ENCODE measurements around the gene MOB4.
"Not testable (repeated sequence)": the region's sequence is repeated elsewhere in the genome, so short reads cannot be mapped to it uniquely, and the experiment has no call there.

Gene MOB4

DNA sequence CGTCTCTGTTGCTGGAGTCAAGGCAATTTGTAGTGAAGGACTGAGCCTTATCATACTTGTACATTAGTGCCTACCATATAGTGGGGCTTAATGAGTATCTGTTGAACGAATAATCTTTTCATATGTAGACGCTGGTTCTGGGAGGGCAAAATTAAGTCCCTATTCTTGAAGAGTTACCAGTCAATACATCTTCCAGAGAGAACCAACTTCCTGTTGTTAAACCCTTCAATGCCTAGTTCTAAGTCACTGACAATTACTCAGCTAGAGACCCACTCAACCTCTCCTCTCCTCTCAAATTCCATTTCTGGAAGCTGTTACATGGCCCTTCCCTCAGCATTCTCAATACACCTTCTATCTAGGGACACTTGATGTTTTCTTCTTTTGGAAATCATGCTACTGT is 1.1 kb upstream of the MOB4 start:
- DNase-seq (ENCODE audit: low spot score): no peak

DNA sequence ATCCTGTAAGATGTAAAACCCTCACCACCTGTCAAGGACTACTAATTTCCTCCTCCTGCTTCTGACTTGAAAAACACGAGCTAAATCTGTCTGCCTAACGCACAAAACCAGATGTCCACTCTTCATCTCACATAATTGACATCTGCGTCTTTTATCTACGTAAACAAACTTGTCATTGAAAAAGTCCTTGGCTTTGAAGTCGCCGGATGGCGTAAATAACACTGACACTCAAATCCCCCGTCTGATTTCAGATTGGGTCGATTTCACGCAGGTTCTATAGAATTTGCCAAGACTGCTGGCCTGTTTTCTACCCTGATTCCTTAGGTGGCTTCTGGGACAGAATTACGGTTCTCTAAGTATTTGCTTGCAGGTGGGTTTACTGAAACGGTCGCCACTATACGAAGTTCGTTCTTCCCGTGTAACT is 539 bp upstream of the MOB4 start:
- DNase-seq (ENCODE audit: low spot score): peak; percentile 25

DNA sequence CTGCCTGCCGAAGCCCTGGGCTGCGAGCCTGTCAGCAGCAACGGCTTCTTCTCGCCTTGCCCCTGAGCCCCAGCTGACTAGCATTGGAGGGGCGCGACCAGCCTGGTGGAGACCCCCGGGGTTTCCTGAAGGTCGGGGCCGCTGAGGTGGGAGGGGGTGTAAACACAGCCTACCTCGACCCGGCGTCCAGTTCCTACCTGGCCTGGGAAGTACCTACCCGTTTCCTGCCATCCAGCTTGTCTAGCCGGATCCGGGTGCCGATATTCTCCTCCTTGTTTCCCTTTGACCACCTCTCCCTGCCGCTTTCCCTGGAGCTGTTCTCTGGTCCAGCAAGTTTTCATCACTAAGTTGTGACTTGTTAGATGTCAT is 511 bp downstream of the MOB4 start:
- no peak for DNase-seq (ENCODE audit: low spot score)

DNA sequence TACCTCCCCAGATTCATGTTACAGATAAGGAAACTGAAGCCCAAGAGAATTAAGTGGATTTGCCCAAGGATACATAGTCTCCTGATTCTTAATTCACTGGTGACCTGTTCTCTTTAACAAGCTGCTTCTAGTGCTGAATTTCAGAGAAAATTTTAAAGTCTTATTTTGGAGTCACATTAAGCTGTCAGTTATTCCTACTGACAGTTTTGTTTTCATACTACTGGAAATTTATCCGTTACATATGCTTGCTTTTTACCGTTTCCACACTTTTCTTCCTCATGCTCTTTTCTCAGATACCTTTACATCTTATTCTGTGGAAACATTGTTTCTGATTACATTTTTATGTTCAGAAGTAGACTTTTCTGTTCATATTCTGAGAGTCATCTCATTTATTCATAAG is 1.3 kb downstream of the MOB4 start:
- no peak for DNase-seq (ENCODE audit: low spot score)

DNA sequence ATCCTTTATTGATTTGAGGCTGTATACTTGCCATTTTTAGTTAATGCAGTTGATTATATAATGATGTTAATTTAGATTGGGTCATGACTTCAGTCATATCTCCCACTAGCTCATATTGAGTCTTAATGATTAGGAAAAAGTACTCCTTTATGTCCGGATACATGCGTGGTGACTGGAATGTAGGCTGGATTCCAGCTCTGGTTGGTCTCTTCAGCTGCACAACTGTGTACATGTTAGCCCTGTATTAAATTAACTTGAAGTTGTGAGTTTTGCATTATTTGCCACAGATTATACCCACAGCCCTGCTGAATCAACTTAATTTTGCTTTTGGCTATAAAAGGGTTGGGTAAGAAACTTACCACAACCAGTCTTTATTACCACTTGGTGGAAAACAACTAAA is 22.5 kb downstream of the MOB4 start:
- no peak for DNase-seq (ENCODE audit: low spot score)

DNA sequence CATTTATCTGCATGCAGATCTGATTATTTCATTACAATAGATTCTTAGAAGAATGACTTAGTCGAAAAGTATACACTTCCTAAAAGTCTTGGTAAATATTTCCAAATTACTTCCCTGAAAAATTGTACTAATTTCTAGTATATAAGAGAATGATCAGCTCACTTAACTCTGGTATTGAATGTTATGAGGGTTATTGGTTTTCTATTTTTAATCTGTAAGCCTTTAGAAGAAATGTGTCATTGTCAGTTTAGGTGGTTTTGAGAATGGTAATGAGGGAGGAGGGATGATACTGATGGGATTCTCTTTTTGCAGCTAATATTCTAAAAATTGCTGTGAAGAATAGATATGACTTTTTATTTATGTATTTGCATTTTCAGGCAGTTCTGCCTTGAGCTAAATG is 23.9 kb downstream of the MOB4 start:
- no peak for DNase-seq (ENCODE audit: low spot score)

DNA sequence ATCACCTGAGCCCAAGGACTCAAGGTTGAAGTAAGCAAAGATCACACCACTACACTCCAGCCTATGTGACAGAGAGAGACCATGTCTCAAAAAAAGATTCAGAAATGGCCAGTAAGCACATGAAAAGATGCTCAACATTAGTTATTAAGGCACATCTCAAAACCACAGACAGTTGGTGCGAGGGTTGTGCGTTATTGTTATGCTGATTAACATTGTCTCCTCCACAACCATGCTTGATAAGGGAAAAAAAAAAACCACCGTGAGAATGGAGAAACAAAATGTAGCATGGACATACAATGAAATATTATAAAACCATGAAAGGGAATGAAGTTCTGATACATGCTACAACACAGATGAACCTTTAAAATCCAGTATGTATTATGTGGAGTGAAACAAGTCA is 27.3 kb downstream of the MOB4 start:
- no peak for DNase-seq (ENCODE audit: low spot score)

DNA sequence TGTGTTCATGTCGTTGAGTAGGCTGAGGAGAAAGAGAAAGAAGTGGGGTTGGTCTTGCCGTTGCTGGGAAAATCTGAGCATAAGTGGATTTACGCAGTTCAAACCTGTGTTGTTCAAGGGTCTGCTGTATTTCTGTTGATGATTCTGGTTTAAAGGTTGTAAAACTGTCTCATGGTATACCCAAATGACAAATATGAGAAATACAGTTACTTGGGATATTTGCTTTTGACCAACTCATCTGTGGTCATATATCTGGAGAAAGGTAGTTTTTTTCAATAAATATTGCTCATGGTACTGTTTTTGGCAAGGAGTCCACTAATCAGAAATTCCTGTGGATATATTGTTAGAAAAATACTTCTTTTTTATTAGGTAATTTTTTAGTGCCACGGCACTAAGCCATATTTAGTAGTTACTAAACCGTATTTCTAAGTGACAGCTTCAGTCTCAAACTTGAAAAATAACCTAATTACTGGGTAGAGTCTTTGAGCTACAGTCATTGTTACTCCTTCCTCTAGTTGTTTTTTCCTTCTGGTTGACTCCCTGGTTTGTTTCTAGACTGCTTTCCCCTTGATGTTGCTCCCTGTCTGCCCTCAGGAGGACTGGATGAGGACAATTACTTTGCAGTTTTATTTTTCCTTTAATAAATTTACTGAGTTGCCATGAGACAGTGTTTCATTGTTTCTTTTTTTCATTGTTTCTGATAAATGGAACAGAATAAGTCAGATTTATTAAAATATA is 31.5 kb downstream of the MOB4 start:
- no peak for DNase-seq (ENCODE audit: low spot score)

DNA sequence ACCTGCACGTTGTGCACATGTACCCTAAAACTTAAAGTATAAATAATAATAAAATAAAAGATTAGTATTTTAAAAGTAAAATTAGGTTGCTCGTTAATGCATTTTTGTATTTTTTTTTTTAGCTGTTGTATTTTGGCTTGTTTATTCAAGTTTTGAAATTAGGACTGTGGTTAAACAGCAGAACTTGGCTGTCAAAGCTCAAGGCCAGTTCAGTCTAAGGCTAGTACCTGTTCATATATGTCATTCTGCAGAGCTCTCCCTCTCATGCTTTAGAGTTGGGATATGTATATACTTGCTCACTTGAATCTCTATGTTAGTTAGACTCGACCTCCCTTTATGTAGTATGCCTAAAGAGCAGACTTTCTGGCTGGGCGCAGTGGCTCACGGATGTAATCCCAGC is 32.7 kb downstream of the MOB4 start:
- no peak for DNase-seq (ENCODE audit: low spot score)

DNA sequence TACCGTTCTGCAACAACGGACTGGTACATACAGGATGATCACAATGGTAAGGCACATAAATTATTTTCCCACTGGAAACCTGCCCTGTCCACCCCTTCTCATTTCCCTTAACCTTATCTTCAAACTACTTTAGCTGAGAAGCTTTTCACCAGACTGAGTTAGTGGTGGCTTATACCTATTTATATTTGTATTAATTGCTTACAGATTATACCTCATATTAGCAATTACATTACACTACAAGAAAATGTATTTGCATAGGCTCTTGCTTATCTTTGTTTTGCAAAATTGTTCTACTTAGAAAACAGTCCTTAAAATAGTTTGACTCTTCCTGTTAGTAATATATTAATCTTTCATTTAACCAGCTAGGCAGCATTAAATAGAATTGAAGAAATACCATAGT is 35.4 kb downstream of the MOB4 start:
- DNase-seq (ENCODE audit: low spot score): not testable (repeated sequence)

DNA sequence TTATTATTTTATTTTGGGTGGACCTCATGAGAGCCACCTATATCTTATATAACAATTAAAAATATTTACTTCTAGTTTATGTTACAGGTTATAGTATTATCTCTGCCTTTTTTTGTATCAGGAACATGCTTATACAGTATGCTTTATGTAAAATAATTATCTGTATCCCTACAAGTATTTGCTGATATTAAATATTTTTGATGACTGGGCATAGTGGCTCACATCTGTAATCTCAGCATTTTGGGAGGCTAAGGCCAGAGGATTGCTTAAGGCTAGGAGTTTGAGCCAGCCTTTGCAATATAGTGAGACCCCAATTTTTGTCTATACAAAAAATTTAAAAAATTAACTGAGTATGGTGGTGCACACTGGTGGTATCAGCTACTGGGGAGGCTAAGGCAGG is 39.6 kb downstream of the MOB4 start:
- DNase-seq (ENCODE audit: low spot score): no peak

DNA sequence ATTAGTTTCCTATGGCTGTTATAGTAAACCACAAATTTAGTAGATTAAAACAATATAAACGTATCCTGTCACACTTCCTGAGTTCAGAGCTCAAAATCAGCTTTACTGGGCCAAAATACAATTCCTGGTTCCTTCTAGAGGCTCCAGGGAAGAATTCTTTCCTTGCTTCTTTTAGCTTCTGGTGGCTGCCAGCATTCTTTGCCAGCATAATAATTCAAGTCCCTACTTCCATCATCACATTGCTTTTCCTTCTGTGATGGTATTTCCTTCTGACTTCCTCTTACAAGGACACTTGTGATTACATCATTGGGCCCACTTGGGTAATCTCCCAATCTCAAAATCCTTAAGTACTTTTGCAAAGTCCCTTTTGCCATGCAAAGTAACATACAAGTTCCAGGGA is 40.6 kb downstream of the MOB4 start:
- DNase-seq (ENCODE audit: low spot score): no peak

DNA sequence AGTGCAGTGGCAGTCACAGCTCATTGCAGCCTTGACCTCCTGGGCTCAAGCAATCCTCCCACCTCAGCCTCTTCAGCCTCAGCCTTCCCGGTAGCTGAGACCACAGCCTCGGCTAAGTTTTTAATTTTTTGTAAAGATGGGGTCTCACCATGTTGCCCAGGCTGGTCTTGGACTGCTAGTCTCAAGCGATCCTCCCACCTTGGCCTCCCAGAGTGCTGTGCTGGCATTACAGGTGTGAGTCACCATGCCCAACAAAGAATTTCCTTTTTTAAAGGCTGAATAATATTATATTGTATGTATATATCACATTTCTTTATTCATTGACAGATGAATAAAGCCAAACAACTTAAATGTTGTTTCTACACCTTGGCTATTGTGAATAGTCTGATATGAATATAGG is 42.5 kb downstream of the MOB4 start:
- DNase-seq (ENCODE audit: low spot score): no peak

DNA sequence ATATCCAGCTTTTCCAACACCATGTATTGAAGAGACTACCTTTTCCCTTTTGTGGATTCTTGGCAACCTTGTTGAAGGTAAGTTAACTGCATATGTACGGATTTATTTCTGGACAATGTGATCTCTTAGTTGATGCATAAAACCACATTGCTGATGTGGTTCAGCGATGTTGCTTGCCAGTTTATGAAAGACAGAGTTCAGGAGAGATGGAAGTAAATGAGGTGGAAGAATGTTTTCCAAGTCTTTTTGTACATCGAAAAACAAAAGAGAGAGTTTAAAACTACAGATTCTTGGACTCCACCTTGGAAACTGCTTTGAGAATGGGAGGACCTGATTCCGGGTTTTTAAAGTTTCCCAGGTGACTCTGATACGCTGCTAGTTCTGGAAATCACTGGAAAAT is 43.8 kb downstream of the MOB4 start:
- DNase-seq (ENCODE audit: low spot score): no peak

DNA sequence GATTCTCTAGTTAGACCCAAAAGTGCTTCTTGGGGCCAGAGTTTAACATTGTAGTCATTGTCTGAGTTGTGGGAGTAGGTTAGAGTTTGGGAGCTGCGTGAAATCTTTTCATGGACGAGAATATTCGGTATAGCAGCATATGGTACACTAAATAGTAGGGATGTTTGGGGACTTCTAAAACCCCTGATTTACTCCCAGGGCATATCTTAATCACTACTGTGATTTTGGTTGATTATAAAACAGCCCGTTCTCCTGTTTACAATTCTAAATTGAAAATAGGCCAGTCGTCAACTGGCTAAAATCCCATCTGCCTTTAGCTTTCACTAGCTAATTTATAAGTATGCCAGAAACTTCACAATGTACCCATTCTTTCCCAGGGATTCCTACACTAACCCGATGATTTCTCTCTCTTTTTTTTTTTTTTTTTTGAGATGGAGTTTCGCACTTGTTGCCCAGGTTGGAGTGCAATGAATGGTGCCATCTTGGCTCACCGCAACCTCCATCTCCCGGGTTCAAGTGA is 44.3 kb downstream of the MOB4 start:
- DNase-seq (ENCODE audit: low spot score): no peak

DNA sequence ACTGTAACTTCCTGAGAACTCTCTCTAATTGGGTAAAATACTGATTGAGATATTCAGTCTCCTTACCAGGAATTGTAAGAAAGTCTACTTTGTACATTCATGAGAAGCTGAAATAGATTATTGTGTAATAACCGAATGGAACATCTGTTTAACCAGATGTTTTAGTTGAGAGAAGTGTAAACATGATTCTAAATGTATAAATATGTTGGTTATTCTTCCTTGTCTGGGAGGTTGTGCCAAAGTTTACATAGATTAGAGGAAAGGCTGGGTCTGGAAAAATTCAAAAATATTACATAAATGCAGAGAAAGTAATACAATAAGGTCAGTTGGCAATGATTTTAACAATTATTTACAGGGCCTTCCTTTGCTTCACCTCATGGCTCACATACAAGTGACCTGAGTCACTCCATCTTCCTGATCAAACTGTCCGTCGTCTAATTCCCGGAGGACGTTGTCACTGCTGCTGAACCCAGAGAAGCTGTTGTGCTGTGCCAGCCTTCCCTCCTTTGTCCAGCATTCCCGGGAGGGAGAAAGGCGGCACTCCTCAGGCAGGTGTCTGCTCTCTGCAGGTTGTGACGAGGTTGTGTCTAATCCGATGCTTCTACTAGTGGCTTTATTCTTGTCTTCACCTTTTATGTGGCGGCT is 55.9 kb downstream of the MOB4 start:
- DNase-seq (ENCODE audit: low spot score): no peak

DNA sequence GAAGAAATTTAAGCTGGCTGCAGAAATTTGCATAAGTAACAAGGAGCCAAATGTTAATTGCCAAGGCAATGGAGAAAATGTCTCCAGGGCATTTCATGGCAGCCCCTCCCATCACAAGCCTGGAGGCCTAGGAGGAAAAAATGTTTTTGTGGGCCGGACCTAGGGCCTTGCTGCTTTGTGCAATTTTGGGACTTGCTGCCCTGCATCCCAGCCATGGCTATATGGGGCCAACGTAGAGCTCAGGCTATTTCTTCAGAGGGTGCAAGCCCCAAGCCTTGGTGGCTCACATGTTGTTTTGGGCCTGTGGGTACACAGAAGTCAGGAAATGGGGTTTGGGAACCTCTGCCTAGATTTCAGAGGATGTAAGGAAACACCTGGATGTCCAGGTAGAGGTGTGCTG is 57.7 kb downstream of the MOB4 start:
- no peak for DNase-seq (ENCODE audit: low spot score)

DNA sequence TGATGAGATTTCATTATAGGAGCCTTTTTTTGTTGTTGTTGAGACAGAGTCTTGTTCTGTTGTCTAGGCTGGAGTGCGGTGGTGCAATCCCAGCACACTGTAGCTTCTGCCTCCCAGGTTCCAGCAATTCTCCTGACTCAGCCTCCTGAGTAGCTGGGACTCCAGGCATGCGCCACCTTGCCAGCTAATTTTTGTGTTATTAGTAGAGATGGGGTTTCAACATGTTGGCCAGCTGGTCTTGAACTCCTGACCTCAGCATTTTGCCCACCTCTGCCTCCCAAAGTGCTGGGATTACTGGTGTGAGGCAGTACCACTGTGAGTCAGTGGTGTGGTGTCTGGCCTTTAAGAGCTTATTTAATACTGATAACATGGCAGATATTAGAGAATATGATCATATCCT is 60.1 kb downstream of the MOB4 start:
- no peak for DNase-seq (ENCODE audit: low spot score)

DNA sequence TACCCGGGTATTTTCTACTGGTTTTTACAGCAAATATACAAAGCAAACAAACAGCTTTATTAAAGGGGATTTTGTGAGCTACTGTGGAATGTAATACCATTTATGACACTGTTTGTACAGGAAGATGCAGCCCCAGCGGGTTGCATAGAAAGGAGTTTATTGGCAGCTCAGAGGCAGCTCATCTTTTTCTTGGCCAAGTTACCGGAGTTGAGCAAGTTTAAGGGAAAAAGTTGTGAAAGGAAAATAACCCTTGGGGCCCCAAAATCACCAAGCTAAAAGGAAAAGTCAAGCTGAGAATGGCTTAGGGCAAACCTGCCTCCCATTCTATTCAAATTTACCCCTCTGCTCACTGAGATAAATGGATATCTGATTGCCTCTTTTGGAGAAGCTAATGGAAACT is 60.8 kb downstream of the MOB4 start:
- no peak for DNase-seq (ENCODE audit: low spot score)

DNA sequence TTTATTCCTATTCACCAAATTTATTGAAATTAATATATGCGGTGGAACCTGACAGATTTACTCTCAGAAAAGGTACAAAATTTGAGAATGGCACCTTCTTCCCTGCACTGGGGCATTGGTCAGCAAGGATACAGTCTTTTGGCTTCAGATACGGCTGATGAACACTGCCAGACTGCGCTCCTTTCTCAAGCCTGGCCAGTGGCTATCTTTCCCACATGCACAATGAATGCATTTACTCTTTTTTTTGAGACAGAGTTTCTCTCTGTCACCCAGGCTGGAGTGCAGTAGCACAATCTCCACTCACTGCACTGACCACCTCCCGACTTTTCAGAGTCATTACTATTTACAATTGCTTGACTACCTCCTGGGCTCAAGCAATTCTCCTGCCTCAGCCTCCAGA is 61.6 kb downstream of the MOB4 start:
- DNase-seq (ENCODE audit: low spot score): no peak

DNA sequence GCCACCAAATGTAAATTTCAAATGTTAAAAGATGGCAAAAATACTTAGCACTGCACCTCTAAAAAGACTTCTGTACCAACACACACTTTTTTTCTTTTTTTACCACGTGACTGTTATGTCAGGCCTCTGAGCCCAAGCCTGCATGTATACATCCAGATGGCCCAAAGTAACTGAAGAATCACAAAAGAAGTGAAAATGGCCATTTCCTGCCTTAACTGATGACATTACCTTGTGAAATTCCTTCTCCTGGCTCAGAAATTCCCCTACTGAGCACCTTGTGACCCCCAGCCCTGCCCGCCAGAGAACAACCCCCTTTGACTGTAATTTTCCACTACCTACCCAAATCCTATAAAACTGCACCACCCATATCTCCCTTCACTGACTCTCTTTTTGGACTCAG is 62.4 kb downstream of the MOB4 start:
- DNase-seq (ENCODE audit: low spot score): not testable (repeated sequence)

DNA sequence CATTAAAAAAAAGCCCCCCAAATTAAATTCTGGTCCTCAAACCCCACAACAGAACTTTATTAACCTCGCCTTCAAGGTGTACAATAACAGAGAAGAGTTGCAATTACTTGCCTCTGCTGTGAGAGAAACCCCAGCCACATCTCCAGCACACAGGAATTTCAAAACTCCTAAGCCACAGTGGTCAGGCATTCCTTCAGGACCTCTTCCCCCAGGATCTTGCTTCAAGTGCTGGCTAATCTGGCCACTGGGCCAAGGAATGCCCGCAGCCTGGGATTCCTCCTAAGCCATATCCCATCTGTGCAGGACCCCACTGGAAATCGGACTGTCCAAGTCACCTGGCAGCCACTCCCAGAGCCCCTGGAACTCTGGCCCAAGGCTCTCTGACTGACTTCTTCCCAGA is 64.3 kb downstream of the MOB4 start:
- not testable (repeated sequence) for DNase-seq (ENCODE audit: low spot score)

DNA sequence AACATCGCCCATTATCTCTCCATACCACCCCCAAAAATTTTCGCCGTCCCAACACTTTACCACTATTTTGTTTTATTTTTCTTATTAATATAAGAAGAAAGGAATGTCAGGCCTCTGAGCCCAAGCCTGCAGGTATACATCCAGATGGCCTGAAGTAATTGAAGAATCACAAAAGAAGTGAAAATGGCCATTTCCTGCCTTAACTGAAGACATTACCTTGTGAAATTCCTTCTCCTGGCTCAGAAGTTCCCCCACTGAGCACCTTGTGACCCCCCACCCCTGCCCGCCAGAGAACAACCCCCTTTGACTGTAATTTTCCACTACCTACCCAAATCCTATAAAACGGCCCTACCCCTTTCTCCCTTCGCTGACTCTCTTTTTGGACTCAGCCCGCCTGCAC is 71.4 kb downstream of the MOB4 start:
- not testable (repeated sequence) for DNase-seq (ENCODE audit: low spot score)

Data from germinal center (tissue), 1 donor.